C4-2B (cell line): Measurements from ENCODE around the gene CCDC38.

Experiments used
- CTCF ChIP-seq: fragments of 450-650 bp; conservative IDR thresholded peaks from 2 replicates; pipeline ENCODE4 v1.5.1; 2017; ENCODE audit warnings: mild to moderate bottlenecking
- ZFX ChIP-seq: fragments of 450-650 bp; IDR thresholded peaks from 2 replicates; pipeline ENCODE4 v1.6.1; 2017

- TF ChIP-seq CTCF (no peak), ZFX (no peak)
Measured at GRCh38 chr12:95874452-95874851, 68.0 kb downstream of the CCDC38 start.
